Measurements from ENCODE around the gene FBXO17.

- TF ChIP-seq POLR2A (IDR thresholded peaks at IDR 0.05) (no peak), CTCF (IDR thresholded peaks at IDR 0.05) (no peak), EP300 (IDR thresholded peaks at IDR 0.05) (no peak)
Measured at GRCh38 chr19:38921420-38922274, 53.9 kb downstream of the FBXO17 start.
